Measurements from ENCODE around the gene MYO9A.

GRCh38 chr15:71883447-71883846 lies 234.5 kb downstream of the MYO9A start:
- no peak for TF ChIP-seq POLR2AphosphoS5 (IDR thresholded peaks at IDR 0.05; ENCODE audit: low read depth)
- TF ChIP-seq CTCF (IDR thresholded peaks at IDR 0.05; ENCODE audit: insufficient read depth, low read length) = no peak
- TF ChIP-seq, protein P1, sequence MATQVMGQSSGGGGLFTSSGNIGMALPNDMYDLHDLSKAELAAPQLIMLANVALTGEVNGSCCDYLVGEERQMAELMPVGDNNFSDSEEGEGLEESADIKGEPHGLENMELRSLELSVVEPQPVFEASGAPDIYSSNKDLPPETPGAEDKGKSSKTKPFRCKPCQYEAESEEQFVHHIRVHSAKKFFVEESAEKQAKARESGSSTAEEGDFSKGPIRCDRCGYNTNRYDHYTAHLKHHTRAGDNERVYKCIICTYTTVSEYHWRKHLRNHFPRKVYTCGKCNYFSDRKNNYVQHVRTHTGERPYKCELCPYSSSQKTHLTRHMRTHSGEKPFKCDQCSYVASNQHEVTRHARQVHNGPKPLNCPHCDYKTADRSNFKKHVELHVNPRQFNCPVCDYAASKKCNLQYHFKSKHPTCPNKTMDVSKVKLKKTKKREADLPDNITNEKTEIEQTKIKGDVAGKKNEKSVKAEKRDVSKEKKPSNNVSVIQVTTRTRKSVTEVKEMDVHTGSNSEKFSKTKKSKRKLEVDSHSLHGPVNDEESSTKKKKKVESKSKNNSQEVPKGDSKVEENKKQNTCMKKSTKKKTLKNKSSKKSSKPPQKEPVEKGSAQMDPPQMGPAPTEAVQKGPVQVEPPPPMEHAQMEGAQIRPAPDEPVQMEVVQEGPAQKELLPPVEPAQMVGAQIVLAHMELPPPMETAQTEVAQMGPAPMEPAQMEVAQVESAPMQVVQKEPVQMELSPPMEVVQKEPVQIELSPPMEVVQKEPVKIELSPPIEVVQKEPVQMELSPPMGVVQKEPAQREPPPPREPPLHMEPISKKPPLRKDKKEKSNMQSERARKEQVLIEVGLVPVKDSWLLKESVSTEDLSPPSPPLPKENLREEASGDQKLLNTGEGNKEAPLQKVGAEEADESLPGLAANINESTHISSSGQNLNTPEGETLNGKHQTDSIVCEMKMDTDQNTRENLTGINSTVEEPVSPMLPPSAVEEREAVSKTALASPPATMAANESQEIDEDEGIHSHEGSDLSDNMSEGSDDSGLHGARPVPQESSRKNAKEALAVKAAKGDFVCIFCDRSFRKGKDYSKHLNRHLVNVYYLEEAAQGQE (IDR thresholded peaks at IDR 0.05; ENCODE audit: insufficient replicate concordance, low read depth) = no peak
